Effector CD8-positive, alpha-beta T cell (primary cell): Measurements from ENCODE around the gene ACIN1.

ENCODE experiments used
- DNase-seq: peaks from one replicate; lab custom pipeline; 2025; lab: John Stamatoyannopoulos, UW
- total RNA-seq, 4 experiments: gene quantifications; one replicate each; lab custom pipeline; 2026; lab: John Stamatoyannopoulos, UW

ACIN1 gene, protein sequence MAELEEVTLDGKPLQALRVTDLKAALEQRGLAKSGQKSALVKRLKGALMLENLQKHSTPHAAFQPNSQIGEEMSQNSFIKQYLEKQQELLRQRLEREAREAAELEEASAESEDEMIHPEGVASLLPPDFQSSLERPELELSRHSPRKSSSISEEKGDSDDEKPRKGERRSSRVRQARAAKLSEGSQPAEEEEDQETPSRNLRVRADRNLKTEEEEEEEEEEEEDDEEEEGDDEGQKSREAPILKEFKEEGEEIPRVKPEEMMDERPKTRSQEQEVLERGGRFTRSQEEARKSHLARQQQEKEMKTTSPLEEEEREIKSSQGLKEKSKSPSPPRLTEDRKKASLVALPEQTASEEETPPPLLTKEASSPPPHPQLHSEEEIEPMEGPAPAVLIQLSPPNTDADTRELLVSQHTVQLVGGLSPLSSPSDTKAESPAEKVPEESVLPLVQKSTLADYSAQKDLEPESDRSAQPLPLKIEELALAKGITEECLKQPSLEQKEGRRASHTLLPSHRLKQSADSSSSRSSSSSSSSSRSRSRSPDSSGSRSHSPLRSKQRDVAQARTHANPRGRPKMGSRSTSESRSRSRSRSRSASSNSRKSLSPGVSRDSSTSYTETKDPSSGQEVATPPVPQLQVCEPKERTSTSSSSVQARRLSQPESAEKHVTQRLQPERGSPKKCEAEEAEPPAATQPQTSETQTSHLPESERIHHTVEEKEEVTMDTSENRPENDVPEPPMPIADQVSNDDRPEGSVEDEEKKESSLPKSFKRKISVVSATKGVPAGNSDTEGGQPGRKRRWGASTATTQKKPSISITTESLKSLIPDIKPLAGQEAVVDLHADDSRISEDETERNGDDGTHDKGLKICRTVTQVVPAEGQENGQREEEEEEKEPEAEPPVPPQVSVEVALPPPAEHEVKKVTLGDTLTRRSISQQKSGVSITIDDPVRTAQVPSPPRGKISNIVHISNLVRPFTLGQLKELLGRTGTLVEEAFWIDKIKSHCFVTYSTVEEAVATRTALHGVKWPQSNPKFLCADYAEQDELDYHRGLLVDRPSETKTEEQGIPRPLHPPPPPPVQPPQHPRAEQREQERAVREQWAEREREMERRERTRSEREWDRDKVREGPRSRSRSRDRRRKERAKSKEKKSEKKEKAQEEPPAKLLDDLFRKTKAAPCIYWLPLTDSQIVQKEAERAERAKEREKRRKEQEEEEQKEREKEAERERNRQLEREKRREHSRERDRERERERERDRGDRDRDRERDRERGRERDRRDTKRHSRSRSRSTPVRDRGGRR
- total RNA-seq = 243 to 365 (median 347) reads per million in 4 experiments

DNA sequence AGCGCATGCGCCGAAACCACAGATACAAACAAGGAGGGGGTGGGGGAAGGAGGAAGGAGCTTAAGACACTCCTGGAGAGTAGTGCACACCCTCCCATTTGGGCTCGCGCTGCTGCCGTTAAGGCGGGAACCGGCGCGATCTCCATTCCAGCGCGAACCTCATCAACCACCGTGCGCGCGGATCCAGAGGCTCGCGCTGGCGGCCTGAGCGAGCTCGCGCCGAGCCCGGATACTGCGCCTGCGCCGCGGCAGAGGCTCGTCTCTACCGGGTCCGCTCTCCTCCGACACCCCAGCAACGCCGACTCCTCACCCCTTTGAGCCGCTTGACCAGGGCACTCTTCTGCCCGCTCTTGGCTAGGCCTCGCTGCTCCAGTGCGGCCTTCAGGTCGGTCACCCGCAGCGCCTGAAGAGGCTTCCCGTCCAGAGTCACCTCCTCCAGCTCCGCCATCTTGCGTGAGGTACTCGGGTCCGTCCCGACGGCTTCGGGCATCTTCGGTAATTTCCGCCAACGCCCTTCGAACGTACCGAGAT is at the start of gene ACIN1:
Gene ACIN1 (minus strand): TSS at position 471 of the 530 bp plus-strand sequence. CDS start 24 bp downstream, at position 447.
- no peak for DNase-seq

DNA sequence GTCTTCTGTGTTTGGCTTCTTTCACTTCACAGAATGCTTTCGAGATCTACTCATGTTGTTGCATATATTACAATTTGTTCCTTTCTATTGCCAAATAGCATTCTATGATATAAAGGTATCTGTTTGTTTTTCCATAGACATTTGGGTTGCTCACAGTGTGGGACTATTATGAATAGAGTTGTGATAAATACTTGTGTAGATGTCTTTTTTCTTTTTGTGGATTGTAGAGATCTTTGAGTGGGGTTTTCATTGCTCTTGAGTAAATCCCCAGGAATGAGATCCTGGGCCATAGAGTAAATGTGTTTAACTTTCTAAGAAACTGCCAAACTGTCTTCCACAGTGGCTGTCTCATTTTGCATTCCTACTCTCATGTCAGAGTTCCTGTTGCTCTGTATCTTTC is 49.0 kb upstream of the ACIN1 start:
- DNase-seq = no peak

DNA sequence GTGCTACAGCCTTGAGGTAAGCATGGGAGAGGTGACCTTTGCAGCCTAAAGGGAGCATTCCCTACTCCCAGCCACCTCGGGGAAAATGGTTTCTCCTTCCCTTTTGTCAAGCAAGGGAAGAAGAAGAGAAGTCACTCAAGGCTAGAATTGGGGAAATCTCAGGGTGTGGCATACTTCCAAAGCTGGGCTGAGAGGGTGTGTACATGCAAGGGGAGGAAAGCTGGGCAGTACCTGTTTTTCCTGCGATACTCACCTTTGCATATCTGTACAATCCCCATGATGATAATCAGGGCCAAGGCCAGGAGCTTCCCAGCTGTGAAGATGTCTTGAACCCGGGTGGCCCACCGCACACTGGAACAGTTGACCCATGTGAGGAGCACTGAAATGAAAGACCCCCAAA is 47.9 kb upstream of the ACIN1 start:
- no peak for DNase-seq

DNA sequence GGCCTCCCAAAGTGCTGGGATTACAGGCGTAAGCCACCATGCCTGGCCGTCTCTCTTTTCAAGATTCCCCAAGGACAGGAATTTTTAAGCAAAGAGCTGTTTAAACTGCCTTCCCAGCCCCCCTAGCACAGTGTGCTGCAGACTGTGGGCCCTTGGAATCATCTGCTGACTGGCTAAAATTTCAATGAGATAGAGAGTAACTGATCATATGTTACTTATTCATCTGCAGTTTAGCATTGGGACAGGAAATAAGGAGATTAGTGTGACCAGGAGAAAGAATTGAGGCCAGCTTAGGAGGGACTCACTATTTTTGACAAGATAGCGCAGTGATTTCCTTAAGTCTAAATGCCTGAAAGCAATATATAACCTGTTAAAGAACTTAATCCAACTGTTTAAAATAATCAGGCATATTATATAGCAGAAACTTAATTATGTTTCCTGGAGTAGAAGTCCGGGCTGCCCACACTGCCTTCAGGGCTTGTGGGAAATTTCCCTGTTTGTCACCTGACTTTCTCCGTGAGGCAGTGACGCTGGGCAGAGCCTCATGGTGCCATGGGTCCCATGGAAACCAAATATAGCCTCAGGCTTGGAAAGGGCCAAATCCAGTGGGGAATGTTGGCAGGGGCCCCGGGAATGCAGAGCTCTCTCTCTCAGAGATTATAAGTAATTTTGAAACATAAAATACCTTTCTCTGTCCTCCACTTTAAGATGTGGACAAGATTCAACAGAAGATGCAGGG is 46.9 kb upstream of the ACIN1 start:
- no peak for DNase-seq

DNA sequence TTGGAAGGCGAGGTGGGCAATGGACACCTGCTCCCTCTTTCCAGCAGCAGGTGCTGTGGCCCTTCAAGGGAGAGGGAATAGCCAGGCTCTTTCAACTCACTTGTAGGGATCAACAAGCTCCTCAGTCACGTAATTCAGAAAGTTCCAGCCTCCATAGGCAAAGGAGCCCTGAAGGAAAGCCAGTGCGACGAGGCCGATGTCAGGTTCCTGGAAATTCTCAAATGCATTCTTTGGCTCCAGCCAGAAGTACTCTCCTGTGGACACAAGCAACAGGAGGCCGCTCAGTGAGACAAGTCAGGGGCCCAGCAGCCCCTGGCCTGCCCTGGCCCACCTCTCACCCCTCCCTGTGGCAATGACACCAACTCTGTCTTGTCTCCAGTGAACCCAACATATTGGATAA is 45.4 kb upstream of the ACIN1 start:
- DNase-seq = no peak

DNA sequence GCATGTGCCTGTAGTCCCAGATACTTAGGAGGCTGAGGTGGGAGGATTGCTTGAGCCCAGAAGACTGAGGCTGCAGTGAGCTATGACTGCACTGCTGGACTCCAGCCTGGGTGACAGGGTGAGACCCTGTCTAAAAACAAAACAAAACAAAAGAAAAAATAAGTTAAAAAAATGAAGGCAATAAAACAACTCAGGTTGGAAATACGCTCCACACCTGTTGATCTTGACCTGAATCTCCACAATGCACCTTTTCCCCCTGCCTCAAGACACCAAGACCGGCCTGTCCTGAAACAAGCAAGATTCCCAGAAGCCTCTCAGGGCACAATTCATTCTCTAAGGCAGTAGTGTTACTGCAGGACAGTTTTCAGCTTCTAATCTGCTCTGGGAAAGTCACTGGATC is 44.9 kb upstream of the ACIN1 start:
- no peak for DNase-seq

DNA sequence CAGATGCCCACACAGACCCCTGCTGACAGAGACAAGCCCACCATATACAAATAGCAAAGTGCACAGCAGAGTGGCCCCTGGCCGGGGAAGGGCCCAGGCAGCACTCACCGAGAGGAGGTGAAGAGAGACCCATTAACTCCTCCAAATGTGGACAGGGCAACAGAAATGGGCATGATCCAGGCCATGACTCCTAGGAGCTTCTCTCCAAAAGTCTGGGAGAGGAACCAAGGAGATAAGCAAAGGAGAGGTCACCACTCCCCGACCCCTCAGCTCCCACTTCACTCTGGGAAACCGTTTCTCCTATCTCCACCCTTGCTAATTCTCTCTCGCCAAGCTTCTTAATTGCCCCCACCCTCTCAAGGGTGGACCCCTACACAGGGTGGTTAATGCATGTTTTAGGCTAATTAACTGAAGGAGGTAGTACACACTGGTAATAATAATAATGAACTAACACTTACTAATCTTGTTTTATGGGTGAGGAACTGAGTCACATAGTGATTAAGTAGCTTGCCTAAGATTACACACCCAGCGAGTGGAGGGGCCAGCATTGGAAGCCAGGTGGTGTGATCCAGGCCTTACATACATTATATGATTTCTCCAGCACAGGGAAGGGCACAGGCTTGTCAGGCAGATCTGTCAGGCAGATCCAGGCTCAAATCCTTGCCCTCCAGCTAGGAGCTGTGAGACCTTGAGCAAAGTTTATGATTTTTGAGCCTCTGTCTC is 43.0 kb upstream of the ACIN1 start:
- no peak for DNase-seq

DNA sequence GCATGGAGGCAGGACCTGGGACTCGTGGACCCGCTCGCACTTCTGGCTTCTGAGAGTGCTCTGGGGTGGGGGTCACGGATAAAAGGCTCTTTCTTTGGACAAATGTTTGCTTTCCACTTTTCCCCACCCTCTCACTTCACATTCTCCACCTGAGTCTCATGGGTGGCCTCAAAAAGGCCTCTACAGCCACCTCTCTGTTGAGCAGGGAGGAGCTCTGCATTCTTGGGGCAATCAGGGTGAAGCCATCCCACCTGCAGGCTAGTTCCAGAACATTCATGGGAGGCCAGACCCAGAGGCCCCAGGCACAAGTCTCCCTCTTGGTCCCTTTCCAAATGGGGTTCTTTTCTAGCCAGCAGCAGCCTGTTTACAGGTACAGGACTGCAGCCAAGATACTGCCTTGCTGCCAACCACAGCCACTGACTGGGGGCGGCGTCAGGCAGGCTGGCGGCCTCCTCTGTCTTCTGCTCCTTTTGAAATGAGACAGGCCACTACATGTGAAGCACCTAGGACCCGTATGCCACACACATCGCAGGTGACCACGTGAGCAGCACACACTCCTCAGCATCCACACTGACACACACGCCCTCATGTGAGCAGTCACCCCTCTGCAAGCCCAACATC is 42.4 kb upstream of the ACIN1 start:
- no peak for DNase-seq

DNA sequence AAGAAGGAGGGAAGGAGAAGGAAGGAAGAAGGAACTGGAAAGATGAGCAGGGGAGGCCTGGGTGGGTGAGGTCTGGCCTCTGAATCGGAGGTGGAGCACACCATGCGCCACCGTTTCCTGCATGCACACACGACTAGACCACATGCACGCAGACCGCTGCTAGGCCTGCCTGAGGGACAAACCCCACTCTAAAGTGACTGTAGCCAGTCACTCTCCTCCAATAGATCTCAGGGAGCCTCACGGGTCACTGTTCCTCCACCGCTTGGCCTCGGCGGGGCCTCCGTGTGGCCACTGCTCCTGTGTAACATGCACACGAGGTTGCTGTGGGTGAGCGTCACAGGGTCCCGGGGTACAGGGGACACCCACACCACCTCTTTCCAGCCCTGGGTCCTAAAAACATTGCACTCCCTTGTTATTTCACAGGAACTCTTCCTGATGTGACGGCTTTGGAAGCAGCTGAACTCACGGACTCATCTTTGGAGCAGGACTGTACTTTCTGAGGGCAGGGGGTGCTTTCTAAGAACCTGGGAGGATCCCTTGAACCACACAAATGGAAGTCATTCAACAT is 41.7 kb upstream of the ACIN1 start:
- no peak for DNase-seq

DNA sequence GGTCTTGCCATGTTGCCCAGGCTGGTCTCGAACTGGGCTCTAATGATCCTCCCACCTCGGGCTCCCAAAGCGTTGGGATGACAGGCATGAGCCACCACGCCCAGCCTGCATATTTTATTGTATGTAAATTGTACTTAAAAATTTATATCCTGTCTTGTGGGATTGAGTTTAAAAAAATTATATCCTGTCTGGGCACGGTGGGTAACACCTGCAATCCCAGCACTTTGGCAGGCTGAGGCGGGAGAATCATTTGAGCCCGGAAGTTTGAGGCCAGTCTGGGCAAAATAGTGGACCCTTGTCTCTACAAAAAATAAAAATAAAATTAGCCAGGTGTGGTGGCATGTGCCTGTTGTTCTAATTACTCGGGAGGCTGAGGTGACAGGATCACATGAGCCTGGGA is 38.0 kb upstream of the ACIN1 start:
- DNase-seq = no peak

DNA sequence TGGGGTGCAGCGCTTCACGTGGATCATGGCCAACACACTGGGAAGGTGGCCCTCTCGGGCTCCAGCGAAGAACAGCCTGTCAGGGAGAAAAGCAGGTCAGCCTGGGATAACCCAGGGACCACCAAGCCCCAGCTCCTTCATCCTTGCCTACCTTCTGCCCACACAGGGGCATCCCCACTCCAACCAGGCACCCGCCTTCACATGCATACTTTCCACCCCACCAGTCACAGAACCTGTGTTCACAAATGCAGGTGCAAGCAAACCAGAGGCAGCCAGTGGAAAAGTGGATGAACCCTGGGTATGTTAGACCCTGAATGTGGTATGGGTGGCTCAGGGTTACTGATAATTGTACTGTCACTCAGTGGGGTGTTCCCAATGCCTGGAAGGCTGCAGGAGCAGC is 36.5 kb upstream of the ACIN1 start:
- DNase-seq = no peak

DNA sequence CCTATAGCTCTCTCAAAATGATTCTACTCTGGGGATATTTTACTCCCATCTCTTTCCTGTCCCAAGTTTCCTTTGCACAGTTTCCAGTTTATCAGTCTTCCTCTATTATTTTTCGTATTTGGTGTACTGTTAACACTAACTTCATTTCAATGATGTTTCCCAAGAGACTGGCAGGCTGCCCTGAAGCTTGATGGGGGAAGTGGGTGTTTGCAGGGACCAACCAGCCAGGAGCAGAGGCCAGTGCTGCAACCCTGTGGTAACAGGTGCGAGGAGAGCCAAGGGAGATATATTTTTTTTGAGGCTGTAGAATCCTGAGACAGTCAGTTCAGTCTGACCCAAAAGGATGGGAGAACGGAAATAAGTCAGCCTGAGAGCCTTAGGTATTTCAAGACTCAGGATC is 35.9 kb upstream of the ACIN1 start:
- DNase-seq = no peak

DNA sequence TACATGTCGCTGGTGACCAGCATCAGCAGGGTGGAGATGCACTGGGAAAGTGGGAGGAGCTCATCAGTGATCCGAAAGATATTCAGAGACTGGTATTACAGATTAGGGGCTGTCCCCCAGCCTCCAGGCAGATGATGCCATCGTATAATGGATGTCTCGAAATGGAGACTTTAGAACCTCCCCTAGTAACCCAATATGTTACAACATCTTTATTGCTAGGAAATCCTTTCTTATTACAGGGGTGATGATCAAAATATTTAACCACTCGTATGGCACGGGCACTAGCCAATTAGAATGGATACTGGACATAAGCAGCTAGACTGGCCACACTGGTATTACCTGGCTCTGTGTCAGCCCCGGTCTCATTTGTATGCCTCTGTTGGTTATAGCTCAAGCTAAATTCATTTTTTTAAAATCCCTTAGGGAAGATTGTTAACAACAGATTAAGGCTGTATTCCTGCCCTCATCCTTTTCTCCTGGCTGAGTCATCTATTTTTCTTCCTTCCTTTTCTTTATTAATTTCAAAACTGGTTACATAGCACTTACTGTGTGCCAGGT is 34.9 kb upstream of the ACIN1 start:
- no peak for DNase-seq

DNA sequence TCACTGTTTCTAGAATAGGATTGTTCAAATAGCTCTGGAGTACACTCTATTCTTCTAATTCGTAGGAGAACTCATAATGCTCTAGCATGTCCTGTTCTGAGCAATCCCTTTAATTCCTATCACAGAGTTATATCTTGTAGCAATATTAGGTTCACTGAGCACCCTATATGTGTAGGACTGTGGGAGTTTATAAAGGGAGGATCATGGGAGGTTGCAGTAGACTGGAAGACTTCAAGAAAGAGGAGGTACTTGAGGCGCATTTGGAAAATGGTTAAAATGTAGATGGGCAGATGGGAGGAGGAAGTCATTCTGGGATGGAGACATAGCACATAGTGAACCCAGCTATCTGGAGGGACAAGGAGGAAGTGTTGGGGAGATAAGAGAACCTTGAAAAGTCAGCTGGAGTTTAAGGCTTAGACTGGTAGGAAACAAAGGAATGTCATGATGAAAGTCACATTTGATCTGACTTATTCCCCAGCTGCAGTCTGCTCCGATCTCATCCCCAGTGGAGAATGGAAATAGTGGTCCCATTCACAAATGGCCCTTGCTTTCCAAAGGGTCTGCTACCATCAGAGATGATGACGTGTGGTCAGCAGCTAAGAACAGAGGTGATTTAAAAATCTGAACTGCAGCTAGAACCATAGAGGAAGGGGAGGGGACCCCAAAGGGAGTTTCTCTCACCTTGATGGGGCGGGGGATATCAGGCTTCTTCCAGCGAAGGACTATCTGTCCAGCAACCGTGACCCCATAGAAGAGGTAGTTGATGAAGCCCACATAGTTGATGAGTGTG is 34.2 kb upstream of the ACIN1 start:
- no peak for DNase-seq

DNA sequence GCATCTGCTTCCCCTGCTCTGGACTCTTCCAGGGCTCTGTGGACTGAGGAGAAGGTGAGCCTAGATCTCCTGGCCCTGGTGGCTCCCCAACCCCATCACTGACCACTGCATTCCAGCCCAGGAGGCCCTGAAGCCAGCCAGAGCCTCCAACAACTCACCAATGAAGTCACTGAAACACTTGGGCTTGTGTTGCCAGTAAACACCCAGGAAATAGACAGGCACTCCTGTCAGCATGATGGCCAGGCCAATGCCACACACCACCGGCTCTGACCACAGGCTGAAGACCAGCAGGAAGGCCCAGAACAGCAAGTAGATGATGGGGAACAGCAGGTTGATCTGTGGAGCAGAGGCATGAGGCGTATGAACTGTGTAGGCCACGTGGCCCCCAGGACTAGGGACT is 32.9 kb upstream of the ACIN1 start:
- DNase-seq = no peak

DNA sequence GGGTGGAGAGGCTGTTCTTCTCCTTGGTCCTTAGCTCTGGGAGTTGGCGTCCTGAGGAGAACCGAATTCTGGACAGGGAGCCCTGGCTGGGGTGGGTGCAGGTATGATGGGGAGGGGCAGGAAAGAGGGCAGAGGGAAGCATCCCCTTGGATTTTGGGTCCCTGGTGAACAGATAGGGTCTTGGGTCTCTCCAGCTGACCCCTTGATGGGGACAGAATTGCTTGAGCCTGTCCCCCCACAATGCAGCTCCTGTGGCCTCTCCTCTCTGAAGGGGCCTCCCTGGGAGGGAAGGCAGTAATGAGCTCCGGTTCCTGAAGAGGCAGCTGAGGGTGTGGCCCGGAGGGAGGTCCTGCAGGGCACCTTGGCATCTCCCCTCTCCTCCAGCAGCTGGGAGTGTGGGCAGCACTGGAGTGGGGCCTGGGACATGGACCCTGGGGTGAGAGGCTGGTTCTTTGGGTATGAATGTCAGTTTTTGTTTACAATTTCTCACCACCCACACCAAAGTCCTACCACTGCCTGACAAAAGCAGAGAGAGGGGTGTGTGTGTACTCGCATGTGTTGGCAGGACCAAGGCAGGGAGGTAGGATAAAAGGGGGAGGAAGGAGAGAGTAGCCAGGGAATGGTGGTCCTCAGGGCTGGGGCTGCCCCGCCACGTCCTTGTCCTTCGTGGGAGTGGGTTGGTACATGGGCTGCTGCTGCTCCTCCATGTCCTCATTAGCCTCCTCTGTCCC is 31.8 kb upstream of the ACIN1 start:
- DNase-seq = no peak

DNA sequence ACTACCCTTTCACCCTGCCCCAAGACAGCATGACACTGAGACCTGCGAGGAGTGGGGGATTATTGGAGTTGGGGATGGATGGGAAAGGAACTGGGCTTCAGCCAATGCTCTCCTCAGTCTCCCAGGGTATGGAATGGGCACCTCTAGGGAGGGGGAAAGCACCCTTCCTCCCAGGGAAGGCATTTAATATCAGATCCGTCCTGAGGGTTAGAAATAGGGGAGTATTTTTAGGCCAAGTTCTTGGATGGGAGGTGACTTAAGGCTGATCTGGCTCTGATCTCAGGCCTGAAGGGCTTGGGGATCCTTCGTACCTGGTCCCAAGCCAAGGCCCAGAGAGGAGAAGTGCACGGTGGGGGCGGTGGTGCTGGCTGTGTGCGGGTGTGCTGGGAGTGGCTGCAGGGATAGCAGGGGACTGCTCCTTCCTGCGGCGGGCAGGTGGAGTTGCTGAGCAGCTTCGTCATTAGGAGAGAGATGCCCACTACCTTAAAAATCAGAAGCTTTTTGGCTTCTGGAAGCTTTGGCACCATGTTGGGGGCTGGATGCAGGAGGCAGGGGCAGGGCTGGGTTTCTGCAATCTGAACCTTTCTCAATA is 31.1 kb upstream of the ACIN1 start:
- no peak for DNase-seq
